Fibroblast of lung (primary cell): ENCODE measurements around the gene ASRGL1. TPM values are rescaled to one million over a fixed set of nuclear protein-coding genes. Genes with fewer than 3 reads are reported as not detected.

Experiments
- DNase-seq, 2 donors: peaks; one replicate each; pipeline versions ENCODE4 v3.0.0 to v3.0.0-alpha.2; 2010; ENCODE audit warnings: low read depth in 2 of 2
- H2AFZ ChIP-seq: 2 replicates; pipeline ENCODE4 v1.5.1; 2012; ENCODE audit warnings: low read length, control low read depth, inconsistent platforms
- H3K27ac ChIP-seq: 2 replicates; pipeline ENCODE4 v1.5.1; 2011; ENCODE audit warnings: low read length, control low read depth; ENCODE audit not compliant: insufficient read depth
- H3K27me3 ChIP-seq: 2 replicates; pipeline ENCODE4 v1.5.1; 2011; ENCODE audit warnings: mild to moderate bottlenecking, low read length; ENCODE audit not compliant: control insufficient read depth, insufficient read depth
- H3K36me3 ChIP-seq: 2 replicates; pipeline ENCODE4 v1.5.1; 2011; ENCODE audit warnings: low read length; ENCODE audit not compliant: control insufficient read depth, insufficient read depth
- H3K4me1 ChIP-seq: 2 replicates; pipeline ENCODE4 v1.5.1; 2011; ENCODE audit warnings: low read length; ENCODE audit not compliant: control insufficient read depth, insufficient read depth; ENCODE audit errors: extremely low read depth
- H3K4me2 ChIP-seq: 2 replicates; pipeline ENCODE4 v1.5.1; 2011; ENCODE audit warnings: low read length, control low read depth; ENCODE audit not compliant: insufficient read depth; ENCODE audit errors: extremely low read depth
- H3K4me3 ChIP-seq, 4 experiments: fragments of 200-600 bp in 1 of 4; sonication (generic) in 1 of 4; replicated peaks in 1 of 4; 2 replicates each; pipeline ENCODE4 v1.5.1; 2011 to 2016; ENCODE audit warnings: low read length in 4 of 4, low read depth in 3 of 4, mild to moderate bottlenecking in 3 of 4, control low read depth in 2 of 4, inconsistent platforms in 1 of 4, mixed read lengths in 1 of 4; ENCODE audit not compliant: insufficient read depth in 1 of 4; ENCODE audit errors: control extremely low read depth in 1 of 4
- H3K79me2 ChIP-seq: 2 replicates; pipeline ENCODE4 v1.5.1; 2012; ENCODE audit warnings: mild to moderate bottlenecking, low read length, inconsistent platforms; ENCODE audit not compliant: control insufficient read depth, insufficient read depth
- H3K9ac ChIP-seq: 2 replicates; pipeline ENCODE4 v1.5.1; 2011; ENCODE audit warnings: mild to moderate bottlenecking, low read length, control low read depth; ENCODE audit not compliant: insufficient read depth
- H3K9me3 ChIP-seq: 2 replicates; pipeline ENCODE4 v1.5.1; 2012; ENCODE audit warnings: low read depth, low read length; ENCODE audit not compliant: control insufficient read depth, insufficient read depth
- H4K20me1 ChIP-seq: 2 replicates; pipeline ENCODE4 v1.5.1; 2011; ENCODE audit warnings: low read length; ENCODE audit not compliant: control insufficient read depth, insufficient read depth; ENCODE audit errors: extremely low read depth
- EZH2 ChIP-seq: IDR thresholded peaks from 2 replicates; pipeline ENCODE4 v1.5.1; 2012; ENCODE audit warnings: low read length, control low read depth, mild to moderate bottlenecking; ENCODE audit errors: missing control alignments
- polyA plus RNA-seq, 2 donors: library from polyadenylated mRNA; depleted of rRNA in 1 of 2; stranded (reverse) in 1 of 2; unstranded in 1 of 2; fragments of >200 nt; gene quantifications; 2 replicates each; pipeline ENCODE4 v1.2.1, GENCODE V29; 2011 to 2012; ENCODE audit warnings: missing spikeins in 1 of 2
- total RNA-seq: library from RNA; depleted of rRNA; stranded (reverse); fragments of >200 nt; gene quantifications from 2 replicates; pipeline ENCODE4 v1.2.1, GENCODE V29; 2014
- TF ChIP-seq, protein P1 (sequence below), 2 donors: IDR thresholded peaks in 1 of 2; conservative IDR thresholded peaks in 1 of 2; 1 replicate in 1 of 2; 2 replicates in 1 of 2; pipeline ENCODE4 v1.5.1; 2011 to 2012; ENCODE audit warnings: low read length in 2 of 2, control low read depth in 1 of 2, inconsistent platforms in 1 of 2, low read depth in 1 of 2, mild to moderate bottlenecking in 1 of 2

ASRGL1 gene
- total and polyA plus RNA-seq, 2 donors (not counting 1 experiment from before 2014, with no cell fraction given) = under 0.01 to 0.22 TPM

DNA sequence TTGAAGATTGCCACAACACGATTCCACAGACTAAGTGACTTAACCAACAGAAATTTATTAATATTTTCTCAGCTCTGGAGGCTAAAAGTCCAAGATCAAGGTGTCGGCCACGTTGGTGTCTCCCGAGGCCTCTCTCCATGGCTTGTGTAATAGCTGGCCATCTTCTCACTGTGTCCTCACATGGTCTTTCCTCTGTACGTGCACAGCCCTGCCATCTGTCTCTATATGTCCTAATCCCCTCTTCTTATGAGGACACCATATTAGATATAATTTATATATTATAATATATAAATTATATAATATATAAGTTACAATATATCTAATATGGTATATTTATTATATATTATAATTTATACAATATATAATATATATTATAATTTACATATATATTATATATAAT is 56.5 kb downstream of the ASRGL1 start:
- Histone ChIP-seq H2AFZ (no peak overlapping the region), H3K4me2 (no peak overlapping the region), H3K27ac (no peak overlapping the region), H3K27me3 (peaks cover 7% of the 10 kb centered on the region), H3K9ac (no peak overlapping the region), H3K4me3 (no peak overlapping the region), H3K36me3 (no peaks in the 10 kb centered on the region), H3K4me1 (peaks cover 9% of the 10 kb centered on the region), H3K79me2 (no peaks in the 10 kb centered on the region), H4K20me1 (no peaks in the 10 kb centered on the region), H3K9me3 (no peaks in the 10 kb centered on the region)
- TF ChIP-seq, protein P1, sequence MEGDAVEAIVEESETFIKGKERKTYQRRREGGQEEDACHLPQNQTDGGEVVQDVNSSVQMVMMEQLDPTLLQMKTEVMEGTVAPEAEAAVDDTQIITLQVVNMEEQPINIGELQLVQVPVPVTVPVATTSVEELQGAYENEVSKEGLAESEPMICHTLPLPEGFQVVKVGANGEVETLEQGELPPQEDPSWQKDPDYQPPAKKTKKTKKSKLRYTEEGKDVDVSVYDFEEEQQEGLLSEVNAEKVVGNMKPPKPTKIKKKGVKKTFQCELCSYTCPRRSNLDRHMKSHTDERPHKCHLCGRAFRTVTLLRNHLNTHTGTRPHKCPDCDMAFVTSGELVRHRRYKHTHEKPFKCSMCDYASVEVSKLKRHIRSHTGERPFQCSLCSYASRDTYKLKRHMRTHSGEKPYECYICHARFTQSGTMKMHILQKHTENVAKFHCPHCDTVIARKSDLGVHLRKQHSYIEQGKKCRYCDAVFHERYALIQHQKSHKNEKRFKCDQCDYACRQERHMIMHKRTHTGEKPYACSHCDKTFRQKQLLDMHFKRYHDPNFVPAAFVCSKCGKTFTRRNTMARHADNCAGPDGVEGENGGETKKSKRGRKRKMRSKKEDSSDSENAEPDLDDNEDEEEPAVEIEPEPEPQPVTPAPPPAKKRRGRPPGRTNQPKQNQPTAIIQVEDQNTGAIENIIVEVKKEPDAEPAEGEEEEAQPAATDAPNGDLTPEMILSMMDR (conservative IDR thresholded peaks at IDR 0.05 in 1 of 2, IDR thresholded peaks at IDR 0.05 in 1 of 2; ENCODE audit: low read depth in 1 of 2, low read length in 2 of 2) = no peak
- no peak for TF ChIP-seq EZH2
- no peak for DNase-seq

DNA sequence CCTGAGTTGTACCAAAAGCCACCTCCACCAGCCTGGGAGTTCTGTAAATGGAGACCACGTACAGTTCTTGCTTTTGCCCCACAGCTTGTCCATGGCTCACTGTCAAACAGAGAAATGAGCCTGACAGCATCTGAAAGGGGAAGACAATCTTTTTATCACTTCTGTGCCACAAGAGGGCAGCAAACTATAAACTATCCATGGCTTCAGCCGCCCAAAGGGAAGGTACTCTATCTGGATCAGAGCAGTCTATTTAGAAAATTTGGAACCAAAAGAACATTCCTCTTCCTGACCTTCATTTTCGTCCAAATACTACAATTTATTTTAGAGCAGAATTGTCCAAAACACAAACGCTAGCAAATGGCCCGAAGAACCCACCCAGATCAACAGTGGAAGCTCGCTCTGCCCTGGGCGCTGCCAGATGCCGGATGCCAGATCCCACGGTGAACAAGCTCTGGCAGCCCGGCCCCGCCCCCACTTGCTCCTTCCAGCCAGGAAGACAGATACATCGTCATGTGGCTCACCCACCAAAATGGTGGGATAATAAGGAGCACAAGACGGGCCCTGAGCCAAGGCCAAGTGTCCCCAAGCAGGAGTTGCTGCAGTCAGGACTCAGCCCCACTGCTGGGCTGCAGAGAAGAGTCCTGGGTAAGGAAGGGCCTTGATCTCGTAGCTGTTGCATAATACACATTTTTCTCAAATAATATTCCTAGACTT is 57.7 kb downstream of the ASRGL1 start:
- no peaks in the 10 kb centered on the region for H4K20me1 ChIP-seq
- no peaks in the 10 kb centered on the region for H3K79me2 ChIP-seq
- H3K36me3 ChIP-seq = no peaks in the 10 kb centered on the region
- no peak overlapping the region for H3K27ac ChIP-seq
- peak overlapping the region; percentile 76 for H3K4me2 ChIP-seq
- H3K4me3 ChIP-seq = peak overlapping the region; percentile 40 to 63 (median 46)
- H3K27me3 ChIP-seq = no peaks in the 10 kb centered on the region
- H3K9ac ChIP-seq = peak overlapping the region; percentile 10
- H2AFZ ChIP-seq = peak overlapping the region; percentile 80
- TF ChIP-seq EZH2 = no peak
- TF ChIP-seq, protein P1 (conservative IDR thresholded peaks at IDR 0.05 in 1 of 2, IDR thresholded peaks at IDR 0.05 in 1 of 2; ENCODE audit: low read depth in 1 of 2, low read length in 2 of 2) = peak; percentile 62 to 66
- H3K9me3 ChIP-seq = no peaks in the 10 kb centered on the region
- peaks cover 21% of the 10 kb centered on the region for H3K4me1 ChIP-seq
- DNase-seq = peak; percentile 76 to 88

DNA sequence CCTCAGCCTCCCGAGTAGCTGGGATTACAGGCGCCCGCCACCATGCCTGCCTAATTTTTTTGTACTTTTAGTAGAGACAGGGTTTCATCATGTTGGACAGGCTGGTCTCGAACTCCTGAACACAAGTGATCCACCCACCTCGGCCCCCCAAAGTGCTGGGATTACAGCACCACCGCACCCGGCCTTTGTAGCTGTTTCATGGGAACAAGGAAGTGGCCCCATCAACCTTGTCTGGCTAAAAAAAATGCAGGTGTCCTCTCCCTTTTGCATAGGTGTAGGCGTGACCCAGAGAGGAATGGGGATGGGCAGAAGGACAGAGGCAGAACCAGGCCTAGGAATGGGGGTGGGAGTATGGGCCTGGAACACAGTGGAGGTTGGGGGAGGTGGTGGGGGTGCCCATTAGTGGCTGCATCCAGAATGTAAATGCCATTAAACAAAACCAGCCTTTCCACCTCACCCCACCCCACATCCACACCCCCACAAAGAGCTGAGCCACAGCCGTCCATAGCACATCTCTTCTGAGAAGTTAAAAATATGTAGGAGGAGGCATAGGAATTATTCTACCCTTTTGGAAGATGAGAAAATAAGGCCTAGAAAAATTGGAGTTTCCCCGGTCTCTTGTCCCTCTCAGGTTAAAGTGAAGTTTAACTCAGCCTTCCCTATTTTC is 58.8 kb downstream of the ASRGL1 start:
- no peak overlapping the region for H3K9ac ChIP-seq
- no peaks in the 10 kb centered on the region for H3K79me2 ChIP-seq

More for the DNA sequence above, 58.8 kb downstream of the ASRGL1 start:
- TF ChIP-seq EZH2 = no peak
- TF ChIP-seq, protein P1 (conservative IDR thresholded peaks at IDR 0.05 in 1 of 2, IDR thresholded peaks at IDR 0.05 in 1 of 2; ENCODE audit: low read depth in 1 of 2, low read length in 2 of 2) = no peak
- no peak overlapping the region for H2AFZ ChIP-seq
- H3K27me3 ChIP-seq = no peaks in the 10 kb centered on the region
- H3K36me3 ChIP-seq = no peaks in the 10 kb centered on the region
- no peaks in the 10 kb centered on the region for H4K20me1 ChIP-seq
- no peaks in the 10 kb centered on the region for H3K9me3 ChIP-seq
- H3K27ac ChIP-seq = no peak overlapping the region
- no peak overlapping the region for H3K4me2 ChIP-seq
- DNase-seq = no peak
- peaks cover 30% of the 10 kb centered on the region for H3K4me1 ChIP-seq
- H3K4me3 ChIP-seq = no peak overlapping the region
